Keratinocyte (primary cell): ENCODE data around the gene CREBRF.

ENCODE experiments used
- CTCF ChIP-seq, 3 experiments: IDR thresholded peaks in 1 of 3; conservative IDR thresholded peaks in 1 of 3; optimal IDR thresholded peaks in 1 of 3; 2 replicates in 2 of 3; 3 replicates in 1 of 3; pipeline versions ENCODE3 to v1.5.1; 2011; ENCODE audit warnings: low read length in 3 of 3, mild to moderate bottlenecking in 3 of 3, moderate library complexity in 2 of 3, control low read depth in 1 of 3, inconsistent platforms in 1 of 3; ENCODE audit not compliant: insufficient read depth in 2 of 3; ENCODE audit errors: extremely low read depth in 1 of 3
- EZH2 ChIP-seq: IDR thresholded peaks from one replicate; pipeline ENCODE4 v1.6.1; 2012; ENCODE audit warnings: inconsistent platforms, mild to moderate bottlenecking, low read length, moderate library complexity

- no peak for TF ChIP-seq CTCF (optimal IDR thresholded peaks at IDR 0.05 in 1 of 3, IDR thresholded peaks at IDR 0.05 in 1 of 3, conservative IDR thresholded peaks at IDR 0.05 in 1 of 3; ENCODE audit: extremely low read depth in 1 of 3, insufficient read depth in 2 of 3, low read length in 3 of 3)
- TF ChIP-seq EZH2, result no peak
Observed at GRCh38 chr5:173039188-173039587, 17.0 kb upstream of the CREBRF start.
